ENCODE data around the gene FUT2.
"Not testable (repeated sequence)": the region's sequence is repeated elsewhere in the genome, so short reads cannot be mapped to it uniquely, and the experiment has no call there.

Gene FUT2

GRCh38 chr19:48671446-48671995, 24.2 kb upstream of the FUT2 start:
- DNase-seq, result no peak

- no peak for DNase-seq
These were observed 22.8 kb upstream of the FUT2 start, which contains the start of gene NTN5 for GRCh38 chr19:48672994-48673393. Gene NTN5 (minus strand): TSS chr19:48673017. CDS start chr19:48670986, 2,031 bp downstream.

- DNase-seq, result no peak
These were observed 22.2 kb upstream of the FUT2 start for GRCh38 chr19:48673436-48674100.

DNA sequence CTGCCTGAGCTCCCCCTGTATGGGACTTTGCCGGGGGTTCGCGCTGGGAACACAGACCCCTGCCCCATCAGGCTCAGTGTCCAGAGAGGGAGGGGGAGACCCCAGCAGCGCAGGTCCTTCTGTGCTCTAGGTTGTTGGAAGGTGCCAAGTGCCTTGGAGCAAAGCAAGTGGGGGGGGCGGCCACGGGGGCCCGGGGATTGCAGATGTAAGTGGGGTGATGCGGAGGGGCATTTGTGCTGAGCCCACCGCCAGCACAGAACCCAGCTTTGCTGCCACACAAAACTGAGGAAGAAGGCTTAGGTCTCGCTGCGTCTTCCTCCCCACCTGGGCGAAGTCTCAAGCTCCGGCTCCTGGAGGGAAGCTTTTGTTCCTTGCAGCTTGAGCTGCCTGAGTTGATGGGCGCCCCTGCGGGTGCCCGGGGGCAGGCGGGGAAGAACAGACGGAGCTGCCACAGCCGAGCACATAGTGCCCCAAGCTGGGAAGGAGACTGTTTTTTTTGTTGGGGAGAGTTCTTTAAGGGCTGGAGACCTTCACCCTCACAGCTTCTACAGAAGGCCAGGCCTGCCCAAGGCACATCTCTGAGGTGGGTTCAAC, 21.5 kb upstream of the FUT2 start:
- no peak for DNase-seq

DNA sequence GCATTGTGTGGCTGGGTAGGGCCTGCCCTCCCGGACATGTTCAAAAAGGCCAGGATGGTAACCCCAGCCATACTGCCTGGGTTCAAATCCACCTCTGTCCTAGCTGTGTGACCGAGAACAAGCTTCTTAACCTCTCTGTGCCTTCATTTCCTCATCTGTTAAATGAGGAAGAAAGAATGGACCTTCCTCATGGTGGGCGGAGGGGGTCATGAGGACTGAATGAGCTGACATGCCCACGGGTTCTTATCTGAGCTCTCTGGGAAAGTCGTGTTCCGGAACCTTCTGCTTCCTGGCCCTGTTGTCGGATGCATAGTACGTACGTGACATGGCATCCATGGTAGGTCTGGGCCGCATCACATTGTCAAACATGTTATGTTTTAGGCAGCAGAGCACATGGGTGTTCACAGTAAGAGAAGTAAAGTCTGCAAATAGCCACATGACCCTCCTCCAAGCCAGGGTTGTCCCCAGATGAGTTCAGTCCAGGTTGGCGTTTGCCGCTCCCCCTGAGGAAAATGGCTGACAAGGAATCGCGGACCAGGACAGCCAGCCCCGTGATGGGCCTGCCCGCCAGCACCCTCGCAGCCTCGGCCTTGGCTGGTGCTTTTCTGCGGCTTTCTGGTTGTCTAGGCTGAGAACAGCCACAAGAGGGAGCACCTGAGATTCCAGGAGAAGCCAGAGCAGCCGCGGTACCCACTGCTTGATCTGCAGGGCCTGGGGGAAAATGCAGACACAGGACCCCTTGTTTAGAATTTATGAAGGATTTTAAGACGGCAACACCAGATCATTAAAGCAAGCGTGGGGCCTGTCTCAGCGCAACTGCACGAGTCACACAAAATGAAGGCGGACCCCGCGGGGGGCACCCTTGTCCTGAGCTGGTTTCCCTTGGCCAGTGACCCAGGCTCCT, 20.6 kb upstream of the FUT2 start:
- DNase-seq, result peak; percentile 85

DNA sequence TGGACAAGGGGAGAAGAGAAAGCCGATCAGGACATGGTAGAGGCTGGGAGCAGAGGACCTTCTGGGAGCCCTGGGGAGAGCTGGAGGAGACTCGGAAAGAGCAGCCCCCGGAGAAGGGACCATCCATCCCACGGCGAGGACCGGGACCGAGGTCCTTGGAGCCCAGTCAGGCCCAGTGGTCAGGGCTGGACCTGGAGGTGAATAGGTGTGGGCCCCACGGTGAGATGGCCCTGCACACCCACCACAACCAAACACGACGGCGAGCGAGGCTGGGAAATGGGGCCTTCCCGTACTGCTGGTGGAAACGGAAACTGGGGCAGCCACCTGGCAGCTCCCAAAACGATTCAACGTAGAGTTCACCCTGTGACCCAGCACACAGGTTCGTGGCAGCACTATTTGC, 19.3 kb upstream of the FUT2 start:
- DNase-seq, result no peak

- DNase-seq, result no peak
These were observed 18.9 kb upstream of the FUT2 start for GRCh38 chr19:48676887-48677286.

GRCh38 chr19:48678201-48678600, 17.6 kb upstream of the FUT2 start:
- no peak for DNase-seq

DNA sequence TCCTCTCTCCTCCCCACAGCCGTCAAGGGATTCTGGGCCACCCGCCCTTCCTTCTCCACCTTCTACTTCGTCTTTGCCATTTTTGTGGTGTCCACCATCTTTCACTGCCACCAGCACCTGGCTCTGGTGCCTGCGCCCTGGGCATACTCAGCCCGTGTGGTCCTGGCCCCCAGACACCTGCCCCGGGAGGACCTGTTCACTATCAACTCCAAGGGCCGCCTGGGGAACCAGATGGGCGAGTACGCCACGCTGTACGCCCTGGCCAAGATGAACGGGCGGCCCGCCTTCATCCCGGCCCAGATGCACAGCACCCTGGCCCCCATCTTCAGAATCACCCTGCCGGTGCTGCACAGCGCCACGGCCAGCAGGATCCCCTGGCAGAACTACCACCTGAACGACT, 15.8 kb upstream of the FUT2 start:
- DNase-seq, result not testable (repeated sequence)

GRCh38 chr19:48680436-48681126, 15.2 kb upstream of the FUT2 start:
- no peak for DNase-seq

DNA sequence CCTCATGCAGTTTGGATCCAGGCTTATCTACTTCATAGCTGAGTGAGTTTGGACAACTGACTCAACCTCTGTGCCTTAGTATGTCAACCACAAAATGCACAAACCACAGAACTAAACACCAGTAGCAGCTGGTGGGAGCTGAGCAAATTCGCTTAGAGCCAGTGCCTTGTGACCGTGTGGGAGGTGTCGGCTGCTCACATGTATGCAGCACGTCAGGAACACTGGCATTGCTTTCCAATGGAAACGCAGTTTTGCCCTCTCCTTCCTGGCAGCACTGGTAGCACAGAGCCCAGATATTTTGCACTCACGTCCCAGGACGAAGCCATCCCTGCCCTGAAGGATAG, 14.7 kb upstream of the FUT2 start:
- DNase-seq, result no peak

DNA sequence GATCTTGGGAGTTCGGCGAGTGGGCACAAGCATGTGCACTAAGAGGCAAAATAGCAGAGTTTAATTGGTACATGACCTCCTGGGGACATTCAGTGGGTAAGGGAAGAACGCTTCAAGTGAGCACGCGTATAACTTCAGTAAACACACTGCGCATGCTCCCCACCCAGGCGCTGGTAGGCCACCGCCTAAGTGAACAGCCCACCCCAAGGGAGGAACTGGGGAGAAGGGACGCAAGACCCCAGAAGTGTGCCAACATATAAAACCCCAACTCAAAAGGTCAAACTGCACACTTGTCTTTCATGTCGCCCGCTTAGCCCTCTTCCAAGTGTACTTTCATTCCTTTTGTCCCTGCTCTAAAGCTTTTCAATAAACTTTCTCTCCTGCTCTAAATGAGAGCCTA, 12.4 kb upstream of the FUT2 start:
- DNase-seq, result peak; percentile 21

GRCh38 chr19:48685583-48685982, 10.2 kb upstream of the FUT2 start:
- no peak for DNase-seq

DNA sequence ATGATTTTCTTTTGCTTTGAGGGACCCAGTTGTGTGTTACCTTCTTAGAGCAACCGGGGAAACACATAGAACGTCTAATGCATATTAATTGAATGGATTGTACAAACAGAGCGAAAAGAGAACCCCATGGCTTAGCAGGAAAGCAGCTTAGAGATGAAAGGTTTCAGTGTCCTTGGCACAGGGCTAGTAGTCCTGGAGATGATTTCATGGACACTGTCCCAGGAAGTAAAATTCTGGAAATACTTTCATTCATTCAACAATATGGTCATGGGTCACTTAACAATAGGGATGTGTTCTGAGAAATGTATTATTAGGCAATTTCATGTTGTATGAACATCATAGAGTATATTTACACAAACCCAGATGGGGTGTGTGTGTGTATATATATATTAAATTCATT, 9.7 kb upstream of the FUT2 start:
- DNase-seq, result no peak

- not testable (repeated sequence) for DNase-seq
These were observed 9.1 kb upstream of the FUT2 start for GRCh38 chr19:48686637-48687036.

DNA sequence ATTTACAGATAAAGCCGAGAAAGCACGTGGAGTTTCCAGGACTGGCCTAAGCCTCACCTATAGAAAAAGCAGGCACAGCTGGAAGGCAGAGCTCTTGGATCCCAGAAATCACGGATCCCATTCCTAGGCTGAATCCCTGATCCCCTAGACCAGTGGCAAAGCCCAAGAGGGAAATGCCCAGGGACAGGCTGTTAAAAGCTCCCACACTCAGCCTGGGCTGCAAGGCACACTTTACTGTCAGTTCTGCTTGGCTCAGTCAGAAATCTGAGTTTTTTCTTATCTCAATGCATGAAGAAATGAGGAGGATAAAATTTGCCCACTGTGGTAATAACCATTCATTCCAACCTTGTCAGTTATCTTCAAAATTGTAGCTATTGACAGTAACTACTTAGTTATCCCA, 8.0 kb upstream of the FUT2 start:
- DNase-seq, result no peak

- DNase-seq, result no peak
These were observed 6.3 kb upstream of the FUT2 start for GRCh38 chr19:48689449-48689848.

DNA sequence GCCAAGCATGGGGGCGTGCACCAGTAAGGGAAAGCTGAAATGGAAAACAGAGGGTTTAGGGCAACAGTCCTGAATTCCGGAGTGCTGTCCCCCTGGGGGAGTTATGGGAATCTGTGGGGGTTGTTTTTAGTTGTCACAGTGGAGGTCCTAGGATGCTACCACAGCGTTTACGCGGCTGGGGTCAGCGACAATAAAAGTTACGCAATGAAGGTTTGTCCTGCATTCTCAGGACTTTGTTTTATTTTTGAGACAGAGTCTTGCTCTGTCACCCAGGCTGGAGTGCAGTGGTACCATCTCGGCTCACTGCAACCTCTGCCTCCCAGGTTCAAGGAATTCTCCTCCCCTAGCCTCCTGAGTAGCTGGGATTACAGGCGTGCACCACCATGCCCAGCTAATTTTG, 2.1 kb upstream of the FUT2 start:
- DNase-seq, result not testable (repeated sequence)

DNA sequence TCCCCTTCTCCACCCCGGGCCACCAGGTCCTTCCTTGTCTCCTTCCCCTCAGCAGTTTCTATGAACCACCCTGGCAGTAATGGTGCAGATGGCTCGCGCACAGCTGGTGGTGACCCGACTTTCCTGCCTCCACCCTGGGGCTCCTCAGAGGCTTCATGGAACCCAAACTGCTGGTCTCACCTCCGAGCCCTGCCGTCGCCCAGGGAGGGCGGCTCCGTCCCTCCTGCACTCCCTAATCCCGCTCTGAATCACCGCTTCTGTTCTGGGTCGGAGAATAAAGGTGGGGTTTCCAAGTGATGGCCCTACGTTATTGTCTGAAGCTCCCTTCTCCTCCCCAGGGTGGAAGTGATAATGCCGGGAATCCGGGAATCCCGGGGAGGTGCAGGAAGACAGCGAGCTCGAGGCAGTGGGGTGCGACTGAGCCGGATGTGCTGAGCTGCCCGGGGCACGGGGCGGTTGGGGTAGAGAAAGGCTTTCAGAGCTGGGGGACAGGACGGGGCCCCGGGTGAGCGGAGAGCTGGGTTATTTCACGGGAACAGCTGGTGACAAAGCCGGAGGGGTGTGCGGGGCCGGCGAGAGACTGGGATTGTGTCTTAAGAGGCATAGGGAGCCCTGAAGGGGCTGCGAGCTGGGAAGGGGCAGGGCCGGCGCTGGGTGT, 711 bp downstream of the FUT2 start:
- no peak for DNase-seq

DNA sequence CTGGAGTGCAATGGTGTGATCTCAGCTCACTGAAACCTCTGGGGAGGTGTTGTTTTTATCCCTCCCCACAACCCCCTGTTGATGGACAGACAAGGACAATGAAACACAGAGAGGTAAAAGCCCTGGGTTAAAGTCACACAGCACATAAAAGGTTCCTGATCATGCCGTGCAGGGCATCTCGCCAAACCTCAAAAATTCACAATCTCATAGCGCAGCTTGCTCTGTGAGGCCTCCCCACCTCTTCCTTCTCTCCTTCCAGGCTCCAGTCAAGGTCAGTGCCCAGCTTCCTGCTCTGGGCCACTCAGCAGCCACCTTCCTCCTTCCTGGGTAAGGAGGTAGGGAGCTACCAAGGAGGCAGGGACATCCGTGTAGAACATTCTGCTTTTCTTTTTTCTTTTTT, 2.3 kb downstream of the FUT2 start:
- DNase-seq, result no peak

- DNase-seq, result no peak
These were observed 6.9 kb downstream of the FUT2 start for GRCh38 chr19:48702701-48703100.

DNA sequence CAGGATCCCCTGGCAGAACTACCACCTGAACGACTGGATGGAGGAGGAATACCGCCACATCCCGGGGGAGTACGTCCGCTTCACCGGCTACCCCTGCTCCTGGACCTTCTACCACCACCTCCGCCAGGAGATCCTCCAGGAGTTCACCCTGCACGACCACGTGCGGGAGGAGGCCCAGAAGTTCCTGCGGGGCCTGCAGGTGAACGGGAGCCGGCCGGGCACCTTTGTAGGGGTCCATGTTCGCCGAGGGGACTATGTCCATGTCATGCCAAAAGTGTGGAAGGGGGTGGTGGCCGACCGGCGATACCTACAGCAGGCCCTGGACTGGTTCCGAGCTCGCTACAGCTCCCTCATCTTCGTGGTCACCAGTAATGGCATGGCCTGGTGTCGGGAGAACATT, 7.5 kb downstream of the FUT2 start:
- no peak for DNase-seq

- no peak for DNase-seq
These were observed 9.7 kb downstream of the FUT2 start for GRCh38 chr19:48705431-48705830.

Measured in CD4-positive, alpha-beta T cell treated with Interleukin-21 for 1 hour (primary cell).